HCT116 (cell line): Measurements from ENCODE around the gene CARD9. TPM values are rescaled to one million over a fixed set of nuclear protein-coding genes. Genes with fewer than 3 reads are reported as not detected.

Experiments
- ATAC-seq: fragments of 200-7000 bp; cut with Tn5 transposase; 2 replicates; pipeline ENCODE4 v1.9.1; 2020; ENCODE audit warnings: mild to moderate bottlenecking, moderate library complexity
- BruUV-seq: library from RNA; stranded (reverse); fragments of 400-500 nt; replicated peaks from 2 replicates; lab custom pipeline; 2021; lab: Mats Ljungman, UMichigan
- CTCF ChIA-PET: fragments of 300-600 bp; sonication (Branson Sonifier 250); formaldehyde crosslinking; loops from one replicate; lab custom pipeline; 2021; ENCODE audit warnings: antibody characterized with exemption; lab: Charles Lee
- POLR2A ChIA-PET: fragments of 300-600, 350-600 bp; sonication (Branson Sonifier 250); formaldehyde crosslinking; loops from one replicate; lab custom pipeline; 2021; ENCODE audit warnings: antibody characterized with exemption; lab: Charles Lee
- RAD21 ChIA-PET, 2 experiments: fragments of 300-600 bp; sonication (Branson Sonifier 250); formaldehyde crosslinking; loops; one replicate each; lab custom pipeline; 2023; ENCODE audit warnings: low total read pairs in 2 of 2; ENCODE audit not compliant: uncharacterized antibody in 2 of 2, unreplicated experiment in 2 of 2, low non-redundant PET in 1 of 2; lab: Charles Lee
- DNase-seq: peaks from one replicate; pipeline ENCODE4 v3.0.0-alpha.2; 2010; ENCODE audit warnings: low read depth, low spot score
- H2AFZ ChIP-seq: fragments of 200-600 bp; shearing (Covaris generic), sonication (generic); 2 replicates; pipeline ENCODE4 v1.6.1; 2017; ENCODE audit warnings: low read depth, mixed run types, mixed read lengths, antibody characterized with exemption, low read length; ENCODE audit not compliant: poor library complexity, severe bottlenecking
- H3K27ac ChIP-seq: 2 replicates; pipeline ENCODE4 v1.5.1; 2012; ENCODE audit warnings: low read depth, low read length
- H3K27me3 ChIP-seq: fragments of 200-600 bp; sonication (generic); 2 replicates; pipeline ENCODE4 v1.6.1; 2016; ENCODE audit warnings: mixed run types, low read length, mixed read lengths; ENCODE audit not compliant: insufficient read depth
- H3K36me3 ChIP-seq, 2 experiments: fragments of 200-500 bp in 1 of 2; fragments of 200-600 bp in 1 of 2; sonication (Bioruptor generic) in 1 of 2; sonication (generic) in 1 of 2; 2 replicates each; pipeline versions ENCODE4 v1.5.1 to v1.6.1; 2014 to 2016; ENCODE audit warnings: low read length in 2 of 2, inconsistent platforms in 1 of 2, mixed read lengths in 1 of 2, mixed run types in 1 of 2; ENCODE audit not compliant: insufficient read depth in 2 of 2, control insufficient read depth in 1 of 2
- H3K4me1 ChIP-seq, 2 experiments: fragments of 200-600 bp in 1 of 2; sonication (generic) in 1 of 2; 2 replicates each; pipeline versions ENCODE4 v1.5.1 to v1.6.1; 2012 to 2017; ENCODE audit warnings: low read length in 2 of 2, inconsistent platforms in 1 of 2, mild to moderate bottlenecking in 1 of 2, mixed read lengths in 1 of 2, mixed run types in 1 of 2, moderate library complexity in 1 of 2; ENCODE audit not compliant: insufficient read depth in 2 of 2, control insufficient read depth in 1 of 2
- H3K4me2 ChIP-seq: fragments of 200-600 bp; sonication (generic); 2 replicates; pipeline ENCODE4 v1.6.1; 2017; ENCODE audit warnings: mixed run types, low read length, mixed read lengths
- H3K4me3 ChIP-seq, 2 experiments: fragments of 200-600 bp in 1 of 2; sonication (generic) in 1 of 2; replicated peaks in 1 of 2; 2 replicates each; pipeline ENCODE4 v1.5.1; 2011 to 2016; ENCODE audit warnings: low read length in 2 of 2, control low read depth in 1 of 2, low read depth in 1 of 2, mild to moderate bottlenecking in 1 of 2, mixed read lengths in 1 of 2, mixed run types in 1 of 2
- H3K79me2 ChIP-seq: fragments of 200-600 bp; sonication (generic); 2 replicates; pipeline ENCODE4 v1.6.1; 2017; ENCODE audit warnings: mild to moderate bottlenecking, mixed run types, low read length, moderate library complexity, mixed read lengths; ENCODE audit not compliant: insufficient read depth
- H3K9ac ChIP-seq: fragments of 200-600 bp; sonication (generic); 2 replicates; pipeline ENCODE4 v1.6.1; 2016; ENCODE audit warnings: low read length, mixed read lengths
- H3K9me2 ChIP-seq: fragments of 200-600 bp; sonication (generic), shearing (Covaris generic); 2 replicates; pipeline ENCODE4 v1.6.1; 2017; ENCODE audit warnings: mixed run types, mild to moderate bottlenecking, moderate library complexity; ENCODE audit not compliant: insufficient read depth
- H3K9me3 ChIP-seq, 2 experiments: fragments of 200-500 bp in 1 of 2; fragments of 200-600 bp in 1 of 2; sonication (Bioruptor generic) in 1 of 2; sonication (generic) in 1 of 2; 2 replicates each; pipeline ENCODE4 v1.6.1; 2014 to 2017; ENCODE audit warnings: low read length in 2 of 2, mixed read lengths in 2 of 2, inconsistent platforms in 1 of 2, low read depth in 1 of 2, mild to moderate bottlenecking in 1 of 2, mixed run types in 1 of 2, moderate library complexity in 1 of 2; ENCODE audit not compliant: control insufficient read depth in 1 of 2, insufficient read depth in 1 of 2
- H4K20me1 ChIP-seq: fragments of 200-600 bp; sonication (generic), shearing (Covaris generic); 2 replicates; pipeline ENCODE4 v1.6.1; 2017; ENCODE audit warnings: mixed run types, mild to moderate bottlenecking, moderate library complexity; ENCODE audit not compliant: insufficient read depth
- CEBPB ChIP-seq: IDR thresholded peaks from 2 replicates; pipeline ENCODE4 v1.6.1; 2012; ENCODE audit warnings: low read depth
- CTCF ChIP-seq, 3 experiments: fragments of 200-600 bp in 1 of 3; sonication (generic) in 1 of 3; IDR thresholded peaks in 2 of 3; conservative IDR thresholded peaks in 1 of 3; 2 replicates each; pipeline ENCODE4 v1.5.1; 2012 to 2017; ENCODE audit warnings: low read depth in 2 of 3, low read length in 2 of 3, antibody characterized with exemption in 1 of 3, borderline replicate concordance in 1 of 3, control low read depth in 1 of 3, mild to moderate bottlenecking in 1 of 3, mixed read lengths in 1 of 3, mixed run types in 1 of 3, moderate library complexity in 1 of 3; ENCODE audit not compliant: insufficient read depth in 1 of 3
- EZH2 ChIP-seq: fragments of 200-600 bp; sonication (generic); IDR thresholded peaks from 2 replicates; pipeline ENCODE4 v1.6.1; 2017; ENCODE audit warnings: antibody characterized with exemption, mixed run types
- FOSL1 ChIP-seq: IDR thresholded peaks from 2 replicates; pipeline ENCODE4 v1.6.1; 2012; ENCODE audit warnings: low read depth
- JUND ChIP-seq: IDR thresholded peaks from 2 replicates; pipeline ENCODE4 v1.6.1; 2012
- POLR2A ChIP-seq: IDR thresholded peaks from 2 replicates; pipeline ENCODE4 v1.7.0; 2011; ENCODE audit warnings: borderline replicate concordance; ENCODE audit not compliant: insufficient read depth, insufficient read length; ENCODE audit errors: extremely low read depth
- POLR2AphosphoS5 ChIP-seq: IDR thresholded peaks from 2 replicates; pipeline ENCODE4 v1.6.1; 2011; ENCODE audit warnings: mild to moderate bottlenecking, low read depth, low read length, moderate library complexity
- RAD21 ChIP-seq: IDR thresholded peaks from 2 replicates; pipeline ENCODE4 v1.6.1; 2012; ENCODE audit warnings: low read depth, mild to moderate bottlenecking
- SIN3A ChIP-seq: IDR thresholded peaks from 2 replicates; pipeline ENCODE4 v1.6.1; 2012; ENCODE audit warnings: low read depth
- TCF7L2 ChIP-seq: IDR thresholded peaks from 2 replicates; pipeline ENCODE4 v1.7.0; 2011; ENCODE audit warnings: borderline replicate concordance, inconsistent platforms; ENCODE audit not compliant: insufficient read depth, insufficient read length; ENCODE audit errors: extremely low read depth
- YY1 ChIP-seq: IDR thresholded peaks from 2 replicates; pipeline ENCODE4 v1.6.1; 2011; ENCODE audit warnings: low read length, low read depth, moderate library complexity, mild to moderate bottlenecking; ENCODE audit not compliant: insufficient replicate concordance; ENCODE audit errors: extremely low read depth
- ZNF274 ChIP-seq: fragments of 200-500 bp; sonication (Bioruptor generic); IDR thresholded peaks from 2 replicates; pipeline ENCODE4 v1.6.1; 2014; ENCODE audit warnings: mild to moderate bottlenecking, low read depth, low read length, inconsistent platforms
- intact Hi-C: fragments of 100-400 bp; cut with micrococcal nuclease; formaldehyde crosslinking; loops from 2 replicates; pipeline ENCODE4 v1.10.0; 2022
- total RNA-seq: library from RNA; stranded (reverse); gene quantifications from one replicate; pipeline ENCODE4 v1.2.1, GENCODE V29; 2021; ENCODE audit not compliant: unreplicated experiment

Gene CARD9
- total RNA-seq, 1 experiment from 2014 or later, result 1.2 TPM

GRCh38 chr9:136379891-136380290 lies 6.4 kb upstream of the CARD9 start:
- H4K20me1 ChIP-seq, result no peaks in the 10 kb centered on the region
- H3K4me1 ChIP-seq, result no peaks in the 10 kb centered on the region
- no peak for ATAC-seq
- no TSS peak for BruUV-seq
- H3K9me3 ChIP-seq, result no peaks in the 10 kb centered on the region
- H3K27ac ChIP-seq, result no peak overlapping the region
- peaks cover 14 to 17% of the 10 kb centered on the region in 2 experiments; a peak in 3 of 4 replicates for H3K36me3 ChIP-seq
- H3K9me2 ChIP-seq, result no peaks in the 10 kb centered on the region
- no peak overlapping the region for H3K4me2 ChIP-seq
- H3K4me3 ChIP-seq, result no peak overlapping the region
- H2AFZ ChIP-seq, result no peak overlapping the region
- CTCF ChIA-PET, result no interaction called here
- H3K9ac ChIP-seq, result no peak overlapping the region
- intact Hi-C loops, result no loop called here
- H3K79me2 ChIP-seq, result no peaks in the 10 kb centered on the region
- no peaks in the 10 kb centered on the region for H3K27me3 ChIP-seq
- DNase-seq, result no peak
- POLR2A ChIA-PET, result no interaction called here
- RAD21 ChIA-PET, result no interaction called here
- TF ChIP-seq RAD21 (no peak), ZNF274 (no peak), SIN3A (no peak), JUND (no peak), POLR2AphosphoS5 (no peak), YY1 (no peak), FOSL1 (no peak), CTCF (IDR thresholded peaks at IDR 0.05 in 2 of 3, conservative IDR thresholded peaks at IDR 0.05 in 1 of 3; ENCODE audit: borderline replicate concordance in 1 of 3, insufficient read depth in 1 of 3, low read depth in 2 of 3, low read length in 2 of 3) (no peak), EZH2 (no peak), TCF7L2 (no peak), POLR2A (no peak), CEBPB (no peak)
- TF ChIP-seq, all 23 proteins: peak for 0
